Dendritic cell treated with granulocyte-macrophage colony-stimulating factor and Interleukin-4, amounts not matched to agents 40 ng/mL and 50 ng/mL, for 4 days (primary cell): ENCODE results near the gene NNMT.

ENCODE experiments used
- H3K27ac Mint-ChIP-seq: one replicate; pipeline ENCODE4 v1.8.0; 2022; ENCODE audit warnings: mild to moderate bottlenecking, mixed read lengths
- H3K27me3 Mint-ChIP-seq: one replicate; pipeline ENCODE4 v1.8.0; 2022; ENCODE audit warnings: mild to moderate bottlenecking, mixed read lengths
- H3K36me3 Mint-ChIP-seq: one replicate; pipeline ENCODE4 v1.8.0; 2022; ENCODE audit warnings: low read depth, mixed read lengths
- H3K4me1 Mint-ChIP-seq: one replicate; pipeline ENCODE4 v1.8.0; 2022; ENCODE audit warnings: low read depth, mixed read lengths
- H3K4me3 Mint-ChIP-seq: one replicate; pipeline ENCODE4 v1.8.0; 2022; ENCODE audit warnings: mild to moderate bottlenecking, moderate library complexity, mixed read lengths
- H3K9me3 Mint-ChIP-seq: one replicate; pipeline ENCODE4 v1.8.0; 2022; ENCODE audit warnings: mixed read lengths
- intact Hi-C: fragments of 100-400 bp; cut with micrococcal nuclease; formaldehyde crosslinking; loops from one replicate; pipeline ENCODE4 v1.15.0; 2022

NNMT gene

DNA sequence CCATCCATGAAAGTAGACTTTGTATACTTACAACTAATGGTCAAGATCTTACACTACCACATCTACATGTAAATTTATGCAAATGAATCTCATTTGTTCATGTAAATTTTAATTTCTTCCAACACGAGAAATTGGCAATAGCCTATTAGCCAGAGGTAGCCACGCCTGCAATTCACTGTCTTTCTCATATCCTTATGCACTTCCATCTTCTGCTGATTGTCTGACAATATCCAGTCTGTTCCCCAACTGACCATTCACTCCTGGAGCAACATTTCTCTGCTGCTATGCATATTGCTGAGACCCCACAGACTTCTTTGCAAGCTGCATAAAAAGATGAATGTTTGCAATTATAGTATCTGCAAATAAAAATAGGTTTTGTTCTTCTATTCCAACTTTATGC lies 2.5 kb downstream of the NNMT start:
- Mint-ChIP-seq H3K9me3 (no peaks in the 10 kb centered on the region), H3K27ac (no peak overlapping the region), H3K27me3 (peaks cover 3% of the 10 kb centered on the region), H3K36me3 (no peaks in the 10 kb centered on the region), H3K4me1 (no peaks in the 10 kb centered on the region), H3K4me3 (no peak overlapping the region)
- intact Hi-C loops = no loop called here

DNA sequence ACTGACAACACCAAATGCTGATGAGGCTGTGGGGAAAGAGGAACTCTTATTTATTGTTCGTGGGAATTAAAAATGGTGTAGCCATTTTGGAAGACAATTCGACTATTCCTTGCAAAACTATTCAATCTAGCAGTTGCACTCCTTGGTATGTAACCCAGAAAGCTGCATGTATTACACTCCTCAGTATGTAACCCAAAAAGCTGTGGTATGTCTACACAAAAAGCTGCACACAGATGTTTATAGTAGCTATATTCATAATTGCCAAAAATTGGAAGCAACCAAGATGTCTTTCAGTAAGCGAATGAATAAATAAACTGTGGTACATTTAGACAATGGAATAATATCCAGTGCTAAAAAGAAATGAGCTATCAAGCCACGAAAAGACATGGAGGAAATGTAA lies 4.9 kb downstream of the NNMT start:
- intact Hi-C loops = no loop called here
- Mint-ChIP-seq H3K4me1 (no peaks in the 10 kb centered on the region), H3K9me3 (no peaks in the 10 kb centered on the region), H3K27ac (no peak overlapping the region), H3K4me3 (no peak overlapping the region), H3K27me3 (peaks cover 3% of the 10 kb centered on the region), H3K36me3 (no peaks in the 10 kb centered on the region)

DNA sequence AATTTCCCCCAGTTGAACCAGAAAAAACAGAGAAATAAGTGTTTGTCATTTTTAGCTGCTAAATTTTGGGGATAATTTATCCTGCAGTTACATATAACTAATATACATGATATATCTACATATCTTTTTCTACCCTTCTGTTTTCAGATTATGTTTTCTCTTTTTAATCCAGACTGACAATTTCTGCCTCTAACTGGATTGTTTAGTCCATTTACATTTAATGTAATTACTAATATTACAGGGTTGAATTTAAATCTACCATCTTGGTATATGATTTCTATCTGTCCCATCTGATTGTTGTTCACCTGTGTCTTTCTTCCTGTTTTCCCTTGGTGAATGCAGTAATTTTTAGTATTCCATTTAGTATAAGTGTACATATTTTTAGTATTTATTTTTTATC lies 5.7 kb downstream of the NNMT start:
- intact Hi-C loops = no loop called here

DNA sequence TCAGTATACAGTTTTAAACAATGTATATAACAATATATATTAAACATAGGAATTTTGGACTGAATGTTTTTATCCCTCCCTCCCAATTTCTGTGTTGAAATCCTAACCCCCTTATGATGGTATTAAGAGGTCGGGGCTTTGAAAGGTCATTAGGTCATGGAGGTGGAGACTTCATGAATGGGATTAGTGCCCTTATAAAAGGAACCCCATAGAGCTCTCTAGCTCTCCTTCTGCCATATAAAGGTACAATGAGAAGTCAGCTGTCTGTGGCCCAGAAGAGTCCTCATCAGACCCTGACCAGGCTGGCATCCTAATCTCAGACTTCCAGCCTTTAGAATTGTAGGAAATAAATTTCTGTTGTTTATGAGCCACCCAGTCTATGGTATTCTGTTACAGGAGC lies 6.5 kb downstream of the NNMT start:
- peaks cover 6% of the 10 kb centered on the region for H3K27me3 Mint-ChIP-seq

More for the DNA sequence above, 5.7 kb downstream of the NNMT start:
- H3K4me1 Mint-ChIP-seq = no peaks in the 10 kb centered on the region
- H3K9me3 Mint-ChIP-seq = no peaks in the 10 kb centered on the region
- peaks cover 3% of the 10 kb centered on the region for H3K27me3 Mint-ChIP-seq
- H3K4me3 Mint-ChIP-seq = no peak overlapping the region
- H3K27ac Mint-ChIP-seq = no peak overlapping the region
- no peaks in the 10 kb centered on the region for H3K36me3 Mint-ChIP-seq

DNA sequence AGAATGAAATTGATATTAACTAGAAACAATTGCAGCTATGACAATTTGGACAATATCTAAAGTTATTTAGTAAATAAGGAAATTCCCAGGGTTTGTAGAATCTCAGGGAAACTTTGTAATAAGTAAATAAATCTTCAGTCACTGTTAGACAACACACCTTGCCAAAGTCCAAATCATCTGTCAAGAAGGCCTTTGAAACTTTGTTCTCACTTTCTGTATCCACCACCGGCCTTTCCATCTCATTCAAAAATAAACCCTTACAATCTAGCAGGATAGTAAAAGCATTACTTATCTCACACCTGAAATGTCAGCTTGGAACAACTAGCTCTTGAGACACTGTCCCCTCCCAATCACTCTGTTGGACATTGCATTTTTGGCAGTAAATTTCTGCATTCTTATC lies 7.9 kb downstream of the NNMT start:
- H3K9me3 Mint-ChIP-seq = no peaks in the 10 kb centered on the region
- peaks cover 9% of the 10 kb centered on the region for H3K4me1 Mint-ChIP-seq
- no peaks in the 10 kb centered on the region for H3K36me3 Mint-ChIP-seq
- H3K4me3 Mint-ChIP-seq = no peak overlapping the region
- intact Hi-C loops = no loop called here
- no peak overlapping the region for H3K27ac Mint-ChIP-seq
- H3K27me3 Mint-ChIP-seq = peaks cover 6% of the 10 kb centered on the region

More for the DNA sequence above, 6.5 kb downstream of the NNMT start:
- no peaks in the 10 kb centered on the region for H3K9me3 Mint-ChIP-seq
- no peak overlapping the region for H3K4me3 Mint-ChIP-seq
- no peaks in the 10 kb centered on the region for H3K36me3 Mint-ChIP-seq
- H3K4me1 Mint-ChIP-seq = peaks cover 6% of the 10 kb centered on the region
- intact Hi-C loops = no loop called here
- no peak overlapping the region for H3K27ac Mint-ChIP-seq

DNA sequence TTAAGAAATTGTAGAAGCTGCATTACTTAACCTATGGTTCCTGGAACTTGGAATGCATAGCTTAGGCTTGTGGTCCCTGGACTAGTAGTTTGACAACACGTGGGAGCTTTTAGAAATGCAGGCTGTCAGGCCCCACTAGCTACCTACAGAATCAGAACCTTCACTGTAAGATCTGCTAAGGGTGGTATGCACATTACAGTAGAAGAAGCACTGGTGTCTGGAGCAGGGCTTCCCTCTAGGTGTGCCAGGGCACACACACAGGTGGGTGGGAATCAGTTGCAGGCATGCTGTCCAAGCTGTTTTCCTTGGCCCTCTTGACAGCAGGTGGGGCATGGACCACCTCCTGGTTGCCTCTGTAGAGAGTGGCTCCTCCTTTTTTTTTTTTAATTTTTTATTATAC lies 8.8 kb downstream of the NNMT start:
- Mint-ChIP-seq H3K9me3 (no peaks in the 10 kb centered on the region), H3K4me1 (peaks cover 9% of the 10 kb centered on the region), H3K4me3 (no peak overlapping the region), H3K27me3 (peaks cover 4% of the 10 kb centered on the region), H3K36me3 (no peaks in the 10 kb centered on the region), H3K27ac (no peak overlapping the region)
- intact Hi-C loops = no loop called here

DNA sequence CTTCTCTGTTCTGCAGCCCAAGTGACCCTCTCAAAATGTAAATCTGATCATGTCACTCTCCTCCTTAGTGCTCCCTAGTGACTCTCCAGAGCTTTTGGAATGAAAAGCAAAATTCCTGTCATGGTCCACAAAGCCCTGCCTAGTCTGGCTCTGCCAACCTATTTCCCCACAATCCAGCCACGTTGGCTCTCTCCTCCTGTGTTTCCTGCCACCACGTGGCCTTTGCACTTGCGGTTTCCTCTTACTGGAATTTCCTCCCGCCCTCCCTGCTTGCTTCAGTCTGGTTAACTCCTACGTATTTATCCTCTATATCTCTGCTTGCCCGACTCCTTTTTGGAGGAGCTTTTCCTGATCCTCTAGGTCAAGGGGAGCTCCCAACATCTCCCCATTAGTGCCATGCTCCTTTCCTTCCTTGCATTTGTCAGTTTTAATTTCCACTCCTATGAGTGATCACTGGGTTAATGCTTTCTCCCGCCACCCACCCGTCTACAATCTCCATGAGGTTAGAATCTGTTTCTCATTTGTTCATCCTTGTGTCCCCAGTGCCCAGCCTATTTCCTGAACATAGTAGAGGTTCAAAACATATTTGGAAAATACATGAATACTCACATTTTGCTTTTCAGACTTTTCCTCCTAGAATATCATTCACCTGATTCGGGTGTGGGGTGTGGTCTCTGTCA lies 11.5 kb downstream of the NNMT start:
- Mint-ChIP-seq H3K27ac (no peak overlapping the region), H3K9me3 (no peaks in the 10 kb centered on the region), H3K36me3 (no peaks in the 10 kb centered on the region), H3K4me3 (no peak overlapping the region), H3K4me1 (peaks cover 9% of the 10 kb centered on the region), H3K27me3 (peaks cover 4% of the 10 kb centered on the region)
- intact Hi-C loops = no loop called here

DNA sequence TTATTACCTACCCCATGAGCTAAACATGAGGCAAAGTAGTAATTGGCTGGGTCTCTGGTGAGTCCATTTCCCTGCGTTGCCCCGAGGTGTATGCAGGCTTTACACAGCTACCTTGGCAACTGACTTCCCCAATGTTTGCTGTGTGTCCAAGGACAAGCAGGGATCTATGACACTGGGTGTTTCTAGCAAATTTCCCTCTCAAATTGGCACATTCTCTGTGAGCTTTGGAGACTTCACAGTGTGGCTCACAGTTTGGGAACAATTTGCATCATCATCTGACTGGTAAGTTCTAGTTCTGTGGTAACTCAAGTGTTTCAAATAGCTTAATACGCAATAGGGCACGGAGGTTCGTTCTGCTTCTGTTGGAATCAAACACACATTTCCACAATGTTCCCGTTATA lies 12.5 kb downstream of the NNMT start:
- no peak overlapping the region for H3K27ac Mint-ChIP-seq
- H3K36me3 Mint-ChIP-seq = no peaks in the 10 kb centered on the region
- H3K9me3 Mint-ChIP-seq = no peaks in the 10 kb centered on the region
- peaks cover 4% of the 10 kb centered on the region for H3K27me3 Mint-ChIP-seq
- intact Hi-C loops = no loop called here
- H3K4me1 Mint-ChIP-seq = peaks cover 9% of the 10 kb centered on the region
- no peak overlapping the region for H3K4me3 Mint-ChIP-seq

DNA sequence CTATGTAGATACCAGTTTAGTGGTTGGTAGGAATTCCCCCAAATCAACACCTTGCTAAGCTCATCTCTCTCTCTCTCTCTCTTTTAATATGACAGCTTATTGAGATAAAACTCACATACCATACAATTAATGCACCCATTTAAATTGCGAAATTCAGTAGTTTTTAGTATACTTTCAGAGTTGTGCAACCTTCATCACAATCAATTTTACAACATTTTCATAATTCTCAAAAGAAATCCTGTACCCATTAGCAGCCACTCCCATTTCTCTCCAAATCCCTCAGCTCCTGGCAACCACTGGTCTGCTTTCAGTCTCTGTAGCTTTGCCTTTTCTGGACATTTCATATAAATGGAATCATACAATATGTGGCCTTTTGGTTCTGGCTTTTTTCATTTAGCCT lies 13.3 kb downstream of the NNMT start:
- H3K4me3 Mint-ChIP-seq = no peak overlapping the region
- no peaks in the 10 kb centered on the region for H3K9me3 Mint-ChIP-seq

DNA sequence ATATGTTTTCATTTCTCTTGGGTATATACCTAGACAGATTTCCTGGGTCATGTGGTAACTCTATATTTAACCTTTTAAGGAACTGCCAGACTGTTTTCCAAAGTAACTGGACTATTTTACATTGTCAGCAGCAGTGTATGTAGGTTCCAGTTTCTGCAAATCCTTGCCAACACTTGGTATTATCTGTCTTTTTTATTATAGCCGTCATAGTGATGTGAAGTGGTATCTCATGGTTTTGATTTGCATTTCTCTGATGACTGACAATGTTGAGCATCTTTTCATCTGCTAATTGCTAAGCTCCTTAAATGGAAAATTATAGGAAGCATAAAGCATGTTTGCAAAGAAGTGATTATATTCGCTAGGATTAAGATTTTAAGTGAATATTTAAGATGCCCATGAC lies 13.9 kb downstream of the NNMT start:
- Mint-ChIP-seq H3K27me3 (peaks cover 5% of the 10 kb centered on the region), H3K36me3 (no peaks in the 10 kb centered on the region), H3K4me3 (no peak overlapping the region), H3K4me1 (peaks cover 9% of the 10 kb centered on the region), H3K27ac (no peak overlapping the region), H3K9me3 (no peaks in the 10 kb centered on the region)
- intact Hi-C loops = no loop called here

More for the DNA sequence above, 13.3 kb downstream of the NNMT start:
- H3K27ac Mint-ChIP-seq = no peak overlapping the region
- H3K36me3 Mint-ChIP-seq = no peaks in the 10 kb centered on the region
- intact Hi-C loops = no loop called here
- H3K27me3 Mint-ChIP-seq = peaks cover 4% of the 10 kb centered on the region
- peaks cover 9% of the 10 kb centered on the region for H3K4me1 Mint-ChIP-seq

DNA sequence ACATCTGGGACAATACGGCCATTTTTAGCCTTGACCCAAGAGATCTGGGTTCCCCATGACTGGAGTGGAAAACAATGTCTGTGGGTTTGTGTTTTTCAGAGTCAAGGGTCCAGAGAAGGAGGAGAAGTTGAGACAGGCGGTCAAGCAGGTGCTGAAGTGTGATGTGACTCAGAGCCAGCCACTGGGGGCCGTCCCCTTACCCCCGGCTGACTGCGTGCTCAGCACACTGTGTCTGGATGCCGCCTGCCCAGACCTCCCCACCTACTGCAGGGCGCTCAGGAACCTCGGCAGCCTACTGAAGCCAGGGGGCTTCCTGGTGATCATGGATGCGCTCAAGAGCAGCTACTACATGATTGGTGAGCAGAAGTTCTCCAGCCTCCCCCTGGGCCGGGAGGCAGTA lies 15.7 kb downstream of the NNMT start:
- no peaks in the 10 kb centered on the region for H3K9me3 Mint-ChIP-seq
- peaks cover 15% of the 10 kb centered on the region for H3K27me3 Mint-ChIP-seq
- H3K4me1 Mint-ChIP-seq = peaks cover 9% of the 10 kb centered on the region
- H3K4me3 Mint-ChIP-seq = no peak overlapping the region
- H3K36me3 Mint-ChIP-seq = no peaks in the 10 kb centered on the region
- H3K27ac Mint-ChIP-seq = no peak overlapping the region
- intact Hi-C loops = no loop called here

DNA sequence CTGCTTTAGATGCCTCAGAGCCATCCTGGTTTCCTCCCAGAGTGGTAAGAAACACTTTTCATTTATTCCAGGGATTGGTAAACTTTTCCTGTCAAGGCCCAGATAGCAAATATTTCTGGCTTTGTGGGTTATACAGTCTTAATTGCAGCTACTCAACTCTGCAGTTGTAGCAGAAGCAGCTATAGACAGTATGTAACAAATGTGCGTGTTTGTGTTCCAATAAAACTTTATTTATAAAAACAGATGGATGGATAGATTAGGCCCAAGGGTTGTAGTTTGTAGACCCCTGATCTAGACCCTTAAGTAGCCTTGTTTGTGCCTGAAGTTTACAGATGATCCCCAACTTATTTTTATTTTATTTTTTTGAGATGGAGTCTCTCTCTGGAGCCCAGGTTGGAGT lies 17.9 kb downstream of the NNMT start:
- intact Hi-C loops = no loop called here
- Mint-ChIP-seq H3K4me3 (no peak overlapping the region), H3K9me3 (no peaks in the 10 kb centered on the region), H3K27me3 (peaks cover 12% of the 10 kb centered on the region), H3K27ac (no peak overlapping the region), H3K36me3 (no peaks in the 10 kb centered on the region), H3K4me1 (no peaks in the 10 kb centered on the region)

DNA sequence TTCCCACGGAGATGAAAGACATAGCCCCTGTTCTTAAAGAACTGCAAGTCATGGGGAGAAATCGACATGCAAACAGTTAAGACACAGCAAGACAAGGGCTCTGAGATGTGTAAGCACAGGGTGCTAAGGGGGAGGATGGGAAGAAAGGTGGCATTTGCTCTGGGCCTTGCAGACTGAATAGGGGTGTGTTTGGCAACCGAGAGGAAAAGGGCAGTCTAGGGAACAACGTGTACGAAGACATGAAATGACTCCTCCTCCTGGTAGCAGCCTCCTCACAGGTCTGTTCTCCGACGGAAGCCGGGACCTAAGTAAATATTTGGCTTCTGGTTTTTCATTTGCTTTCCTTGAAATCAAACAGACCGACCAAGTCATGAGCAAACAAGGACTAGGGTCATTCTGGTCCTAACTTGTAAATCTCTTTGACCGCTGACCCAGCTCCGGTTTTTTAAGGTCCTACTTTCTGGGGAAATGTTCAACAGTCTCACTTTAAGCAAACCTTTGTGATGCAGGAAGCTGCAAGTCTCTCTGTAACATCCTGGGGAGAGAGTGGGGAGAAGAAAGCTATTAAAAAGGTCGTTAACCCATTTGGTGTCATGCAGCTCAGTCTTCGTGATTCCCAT lies 19.7 kb downstream of the NNMT start:
- Mint-ChIP-seq H3K36me3 (no peaks in the 10 kb centered on the region), H3K27me3 (peaks cover 15% of the 10 kb centered on the region), H3K9me3 (no peaks in the 10 kb centered on the region), H3K4me1 (no peaks in the 10 kb centered on the region), H3K4me3 (no peak overlapping the region), H3K27ac (no peak overlapping the region)
- intact Hi-C loops = no loop called here

DNA sequence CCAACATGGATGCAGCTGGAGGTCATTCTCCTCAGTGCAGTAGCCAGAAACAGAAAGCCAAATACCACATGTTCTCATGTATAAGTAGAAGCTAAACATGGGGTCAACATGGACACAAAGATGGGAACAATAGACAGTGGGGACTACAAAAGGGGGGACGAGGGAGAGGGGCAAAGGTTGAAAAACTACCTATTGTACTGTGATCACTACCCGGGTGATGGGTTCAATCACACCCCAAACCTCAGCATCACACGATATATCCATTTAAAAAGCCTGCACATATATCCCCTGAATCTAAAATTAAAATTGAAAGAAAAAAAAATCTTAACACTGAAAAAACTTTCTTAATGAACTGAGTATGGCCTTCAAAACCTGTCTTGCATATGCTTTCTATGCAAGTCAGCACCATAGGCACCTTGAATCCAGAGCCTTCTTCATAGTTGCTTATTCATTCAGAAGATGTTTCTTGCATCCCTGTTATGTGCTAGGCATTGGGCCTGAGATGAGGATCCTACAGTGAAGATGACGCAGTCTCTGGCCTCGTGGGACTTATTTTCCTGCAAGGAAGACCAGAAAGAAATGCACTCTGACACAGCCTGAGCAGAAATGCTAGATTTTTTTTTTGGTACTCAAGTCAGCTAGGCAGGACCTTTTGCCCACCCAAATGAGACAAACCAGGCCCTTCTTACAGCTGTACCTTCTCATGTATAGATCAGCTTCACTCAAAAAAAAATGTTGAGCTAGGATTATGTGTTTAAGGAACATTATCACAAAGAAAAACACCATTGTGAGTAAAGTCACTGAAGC lies 21.0 kb downstream of the NNMT start:
- peaks cover 15% of the 10 kb centered on the region for H3K27me3 Mint-ChIP-seq
- no peaks in the 10 kb centered on the region for H3K4me1 Mint-ChIP-seq
- H3K27ac Mint-ChIP-seq = no peak overlapping the region
- no peaks in the 10 kb centered on the region for H3K9me3 Mint-ChIP-seq
- H3K4me3 Mint-ChIP-seq = no peak overlapping the region
- no peaks in the 10 kb centered on the region for H3K36me3 Mint-ChIP-seq
- intact Hi-C loops = no loop called here
